ENCODE measurements around the gene MTUS2.

DNA sequence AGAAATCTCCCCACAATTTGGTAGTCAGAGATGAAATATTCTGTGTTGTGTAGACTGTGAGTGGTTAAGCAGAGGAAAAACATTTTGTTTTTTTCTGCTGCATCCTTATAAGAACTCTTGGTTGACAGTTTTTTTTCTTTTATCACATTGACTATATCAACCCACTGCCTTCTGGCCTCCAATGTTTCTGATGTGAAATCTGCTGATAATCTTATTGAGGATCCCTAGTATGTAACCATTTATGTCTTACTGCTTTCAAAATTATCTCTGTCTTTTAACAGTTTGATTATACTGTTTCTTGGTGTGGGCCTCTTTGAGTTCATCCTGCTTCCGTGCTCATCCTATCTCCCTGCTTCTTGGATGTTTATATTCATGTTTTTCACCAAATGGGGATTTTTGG is 316.9 kb downstream of the MTUS2 start:
- no peak for TF ChIP-seq ZNF274 (IDR thresholded peaks at IDR 0.05; ENCODE audit: low read depth, low read length)
- no peak for TF ChIP-seq YY1 (IDR thresholded peaks at IDR 0.05; ENCODE audit: insufficient read depth, insufficient read length)
